AG04449 (cell line): ENCODE results near the gene CD3D.

ENCODE experiments used
- CTCF ChIA-PET: fragments of 350-600 bp; formaldehyde crosslinking; extraction: SDS; loops from one replicate; lab custom pipeline; 2021; ENCODE audit warnings: antibody characterized with exemption; lab: Yijun Ruan, JAX
- POLR2A ChIA-PET: fragments of 400-600, 350-600 bp; formaldehyde crosslinking; extraction: SDS; loops from one replicate; lab custom pipeline; 2020; ENCODE audit warnings: antibody characterized with exemption, inconsistent platforms; lab: Yijun Ruan, JAX
- DNase-seq: peaks from one replicate; pipeline ENCODE4 v3.0.0-alpha.2; 2010; ENCODE audit warnings: low read depth, low spot score
- H3K4me3 ChIP-seq: 2 replicates; pipeline ENCODE4 v1.5.1; 2011; ENCODE audit warnings: low read depth, mild to moderate bottlenecking, control low read depth, low read length
- TF ChIP-seq, protein P1 (sequence below): IDR thresholded peaks from one replicate; pipeline ENCODE4 v1.5.1; 2011; ENCODE audit warnings: mild to moderate bottlenecking, moderate library complexity, low read length, control low read depth, inconsistent platforms; ENCODE audit not compliant: insufficient read depth; ENCODE audit errors: missing control alignments

Gene CD3D

DNA sequence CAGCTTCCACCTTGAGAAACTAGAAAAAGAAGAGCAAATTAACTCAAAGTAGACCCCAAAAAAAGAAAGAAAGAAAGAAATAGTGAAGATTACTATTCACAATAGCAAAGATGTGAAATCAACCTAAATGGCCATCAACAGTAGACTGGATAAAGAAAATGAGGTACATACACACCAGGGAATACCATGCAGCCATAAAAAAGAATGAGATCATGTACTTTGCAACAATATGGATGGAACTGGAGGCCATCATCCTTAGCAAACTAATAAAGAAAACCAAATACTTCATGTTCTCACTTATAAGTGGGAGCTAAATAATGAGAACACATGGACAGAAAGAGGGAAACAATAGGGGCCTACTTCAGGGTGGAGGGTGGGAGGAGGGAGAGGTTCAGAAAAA lies 13.8 kb downstream of the CD3D start:
- no peak overlapping the region for H3K4me3 ChIP-seq
- POLR2A ChIA-PET, result no interaction called here
- no peak for DNase-seq
- TF ChIP-seq, protein P1, sequence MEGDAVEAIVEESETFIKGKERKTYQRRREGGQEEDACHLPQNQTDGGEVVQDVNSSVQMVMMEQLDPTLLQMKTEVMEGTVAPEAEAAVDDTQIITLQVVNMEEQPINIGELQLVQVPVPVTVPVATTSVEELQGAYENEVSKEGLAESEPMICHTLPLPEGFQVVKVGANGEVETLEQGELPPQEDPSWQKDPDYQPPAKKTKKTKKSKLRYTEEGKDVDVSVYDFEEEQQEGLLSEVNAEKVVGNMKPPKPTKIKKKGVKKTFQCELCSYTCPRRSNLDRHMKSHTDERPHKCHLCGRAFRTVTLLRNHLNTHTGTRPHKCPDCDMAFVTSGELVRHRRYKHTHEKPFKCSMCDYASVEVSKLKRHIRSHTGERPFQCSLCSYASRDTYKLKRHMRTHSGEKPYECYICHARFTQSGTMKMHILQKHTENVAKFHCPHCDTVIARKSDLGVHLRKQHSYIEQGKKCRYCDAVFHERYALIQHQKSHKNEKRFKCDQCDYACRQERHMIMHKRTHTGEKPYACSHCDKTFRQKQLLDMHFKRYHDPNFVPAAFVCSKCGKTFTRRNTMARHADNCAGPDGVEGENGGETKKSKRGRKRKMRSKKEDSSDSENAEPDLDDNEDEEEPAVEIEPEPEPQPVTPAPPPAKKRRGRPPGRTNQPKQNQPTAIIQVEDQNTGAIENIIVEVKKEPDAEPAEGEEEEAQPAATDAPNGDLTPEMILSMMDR, result no peak
- CTCF ChIA-PET, result interaction anchor here (1.7 kb wide), 1 partner anchor 22 kb away, joined by 4 read pairs; no protein-coding TSS in a partner anchor

DNA sequence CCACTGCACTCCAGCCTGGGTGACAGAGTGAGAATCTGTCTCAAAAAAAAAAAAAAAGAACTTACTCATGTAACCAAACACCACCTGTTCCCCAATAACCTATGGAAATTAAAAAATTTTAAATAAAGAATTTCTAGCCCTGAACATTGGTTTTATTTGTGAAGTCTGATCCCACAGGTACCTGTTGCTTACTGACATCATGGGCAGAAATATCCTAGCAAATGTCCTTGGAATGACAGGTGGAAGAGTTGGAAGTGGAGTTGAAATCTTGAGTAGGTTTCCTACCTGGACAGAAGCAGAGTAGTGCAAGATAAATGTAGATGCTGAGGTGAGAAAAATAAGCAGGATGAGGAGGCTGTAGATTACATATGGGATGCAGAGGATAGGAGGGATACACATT lies 17.2 kb downstream of the CD3D start:
- TF ChIP-seq, protein P1, result no peak
- DNase-seq, result no peak
- ChIA-PET POLR2A (no interaction called here), CTCF (no interaction called here)
- H3K4me3 ChIP-seq, result no peak overlapping the region

DNA sequence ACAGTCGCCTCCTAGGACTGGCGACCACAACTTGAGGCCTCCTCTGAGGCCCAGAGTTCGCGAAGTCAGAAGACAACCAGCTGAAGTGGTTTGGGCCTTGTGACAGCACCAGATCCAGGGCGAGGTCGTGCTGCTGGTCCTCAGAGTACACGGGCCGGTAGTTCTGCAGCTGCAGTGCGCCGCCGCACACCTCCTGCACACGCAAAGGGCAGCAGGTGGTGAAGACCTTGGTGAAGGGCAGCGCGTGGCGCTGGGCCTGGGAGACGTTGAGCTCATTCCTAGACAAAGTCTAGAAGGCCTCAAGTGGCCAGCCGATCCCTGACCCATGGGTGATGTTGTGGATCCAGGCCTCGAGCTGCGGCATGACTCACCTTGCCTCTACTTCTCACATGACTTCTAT lies 19.8 kb downstream of the CD3D start:
- POLR2A ChIA-PET, result no interaction called here
- CTCF ChIA-PET, result interaction anchor here (1.3 kb wide), 1 partner anchor 152 kb away, joined by 6 read pairs; no protein-coding TSS in a partner anchor

DNA sequence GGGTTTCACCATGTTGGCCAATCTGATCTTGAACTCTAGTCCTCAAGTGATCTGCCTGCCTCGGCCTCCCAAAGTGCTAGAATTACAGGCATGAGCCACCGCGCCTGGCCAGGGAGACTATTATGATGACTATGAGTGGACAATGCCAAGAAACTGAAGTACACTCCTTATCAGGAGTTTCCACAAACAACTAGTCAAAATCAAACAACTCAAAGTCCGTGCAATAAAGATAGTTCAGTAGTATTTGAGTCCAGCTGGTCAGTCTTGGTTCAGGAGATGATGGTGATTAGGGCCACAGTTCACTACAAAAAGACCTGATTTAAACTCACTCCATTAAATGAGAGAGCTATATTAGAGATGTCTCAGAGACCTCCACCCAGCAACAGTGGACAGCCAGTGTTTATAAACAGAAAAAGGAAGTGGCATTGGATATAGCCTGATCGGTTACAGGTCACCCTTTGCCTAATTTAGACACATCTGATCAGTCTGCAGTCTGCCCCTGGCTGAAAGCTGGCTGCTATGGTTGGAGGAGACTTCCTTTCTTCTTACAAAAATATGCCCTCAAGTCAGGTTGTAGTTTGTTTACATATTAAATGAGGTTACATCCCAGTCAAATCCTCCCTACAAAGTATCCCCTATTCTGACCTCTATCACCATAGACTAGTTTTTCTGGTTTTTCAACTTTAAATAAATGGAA lies 21.0 kb downstream of the CD3D start:
- TF ChIP-seq, protein P1, result no peak
- CTCF ChIA-PET, result no interaction called here

More for the DNA sequence above, 19.8 kb downstream of the CD3D start:
- DNase-seq, result no peak
- TF ChIP-seq, protein P1, result no peak
- H3K4me3 ChIP-seq, result no peak overlapping the region

DNA sequence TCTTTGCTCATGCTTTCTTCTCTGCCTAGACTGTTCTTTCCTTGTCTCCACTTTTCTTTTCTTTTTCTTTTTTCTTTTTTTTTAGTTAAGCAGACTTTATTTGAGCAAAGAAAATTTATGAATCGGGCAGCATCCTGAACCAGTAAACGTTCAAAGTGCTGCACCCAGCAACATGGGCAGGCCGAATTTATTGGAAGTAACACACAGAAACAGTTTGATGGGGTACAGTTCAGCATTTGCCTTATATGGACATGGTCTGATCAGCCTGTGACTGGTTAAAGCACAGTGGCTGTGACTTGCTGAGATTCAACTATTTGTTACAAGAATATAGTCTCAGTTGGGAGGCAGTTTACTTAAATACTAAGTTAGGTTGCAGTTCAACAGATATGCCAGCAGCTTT lies 22.0 kb downstream of the CD3D start:
- ChIA-PET POLR2A (no interaction called here), CTCF (no interaction called here)
- TF ChIP-seq, protein P1, result no peak
- no peak overlapping the region for H3K4me3 ChIP-seq
- DNase-seq, result no peak

More for the DNA sequence above, 21.0 kb downstream of the CD3D start:
- H3K4me3 ChIP-seq, result no peak overlapping the region
- POLR2A ChIA-PET, result no interaction called here
- DNase-seq, result no peak

DNA sequence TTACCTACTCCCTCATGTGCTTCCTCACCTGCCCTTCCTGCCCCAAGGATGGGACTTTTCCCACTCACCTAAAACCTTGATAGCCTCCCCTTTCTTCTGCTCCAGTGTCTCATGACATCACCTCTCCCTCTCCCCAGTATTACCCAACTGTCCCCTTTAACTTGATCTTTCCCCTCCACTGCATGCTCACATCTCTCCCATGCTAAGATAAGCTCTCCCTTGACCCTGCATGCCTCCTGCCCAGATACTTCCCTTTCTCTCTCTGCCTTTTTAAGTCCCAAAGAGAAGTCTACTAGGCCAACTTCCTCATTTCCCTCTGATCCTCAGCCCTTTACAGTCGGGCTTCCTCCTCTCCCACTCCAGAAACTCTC lies 23.2 kb downstream of the CD3D start:
- DNase-seq, result no peak
- H3K4me3 ChIP-seq, result no peak overlapping the region
- ChIA-PET CTCF (no interaction called here), POLR2A (no interaction called here)
- TF ChIP-seq, protein P1, result no peak
